H9 (cell line): Measurements from ENCODE around the gene MINAR1. TPM values are rescaled to one million over a fixed set of nuclear protein-coding genes. Genes with fewer than 3 reads are reported as not detected.

Source experiments
- DNase-seq: peaks from one replicate; pipeline ENCODE4 v3.0.0-alpha.2; 2017
- H2AFZ ChIP-seq: one replicate; pipeline ENCODE4 v1.6.1; 2013; ENCODE audit warnings: mild to moderate bottlenecking, low read length, control low read depth, moderate library complexity
- H2AK5ac ChIP-seq: 2 replicates; pipeline ENCODE4 v1.6.1; 2013; ENCODE audit warnings: low read length, control low read depth, mixed read lengths; ENCODE audit not compliant: insufficient read length
- H2BK120ac ChIP-seq: one replicate; pipeline ENCODE4 v1.6.1; 2013; ENCODE audit warnings: low read depth, mild to moderate bottlenecking, low read length, control low read depth, inconsistent platforms; ENCODE audit not compliant: poor library complexity, severe bottlenecking
- H2BK12ac ChIP-seq: 2 replicates; pipeline ENCODE4 v1.6.1; 2013; ENCODE audit warnings: low read length, control low read depth, mixed read lengths, low read depth; ENCODE audit not compliant: insufficient read length
- H2BK15ac ChIP-seq: 2 replicates; pipeline ENCODE4 v1.6.1; 2013; ENCODE audit warnings: low read depth, low read length, control low read depth
- H2BK20ac ChIP-seq: one replicate; pipeline ENCODE4 v1.6.1; 2013; ENCODE audit warnings: low read depth, mild to moderate bottlenecking, low read length, control low read depth, inconsistent platforms; ENCODE audit not compliant: poor library complexity, severe bottlenecking
- H2BK5ac ChIP-seq: 2 replicates; pipeline ENCODE4 v1.6.1; 2013; ENCODE audit warnings: low read length, control low read depth, mixed read lengths; ENCODE audit not compliant: insufficient read length
- H3K14ac ChIP-seq: 2 replicates; pipeline ENCODE4 v1.6.1; 2013; ENCODE audit warnings: low read length, control low read depth; ENCODE audit not compliant: insufficient read depth
- H3K18ac ChIP-seq: 2 replicates; pipeline ENCODE4 v1.6.1; 2013; ENCODE audit warnings: low read depth, mild to moderate bottlenecking, mixed read lengths, low read length, control low read depth; ENCODE audit not compliant: insufficient read length
- H3K23ac ChIP-seq: 2 replicates; pipeline ENCODE4 v1.6.1; 2013; ENCODE audit warnings: low read length, control low read depth, mixed read lengths, low read depth; ENCODE audit not compliant: insufficient read length
- H3K23me2 ChIP-seq: 2 replicates; pipeline ENCODE4 v1.6.1; 2013; ENCODE audit warnings: low read depth, mild to moderate bottlenecking, mixed read lengths, low read length, control low read depth; ENCODE audit not compliant: insufficient read length, poor library complexity, severe bottlenecking
- H3K27ac ChIP-seq: 2 replicates; pipeline ENCODE4 v1.5.1; 2013; ENCODE audit warnings: low read length, control low read depth, mixed read lengths, low read depth; ENCODE audit not compliant: insufficient read length
- H3K27me3 ChIP-seq: 2 replicates; pipeline ENCODE4 v1.6.1; 2013; ENCODE audit warnings: low read length, control low read depth, inconsistent platforms; ENCODE audit not compliant: insufficient read depth
- H3K4ac ChIP-seq: 2 replicates; pipeline ENCODE4 v1.6.1; 2013; ENCODE audit warnings: low read depth, mild to moderate bottlenecking, control low read depth, inconsistent platforms, low read length, moderate library complexity
- H3K4me1 ChIP-seq: 2 replicates; pipeline ENCODE4 v1.6.1; 2013; ENCODE audit warnings: low read length, control low read depth, inconsistent platforms; ENCODE audit not compliant: insufficient read depth
- H3K4me2 ChIP-seq: 2 replicates; pipeline ENCODE4 v1.6.1; 2013; ENCODE audit warnings: low read length, control low read depth, mixed read lengths; ENCODE audit not compliant: insufficient read length, insufficient read depth
- H3K56ac ChIP-seq: 2 replicates; pipeline ENCODE4 v1.6.1; 2013; ENCODE audit warnings: low read depth, mild to moderate bottlenecking, mixed read lengths, low read length, control low read depth; ENCODE audit not compliant: insufficient read length
- H3K79me1 ChIP-seq: 2 replicates; pipeline ENCODE4 v1.6.1; 2013; ENCODE audit warnings: low read depth, mild to moderate bottlenecking, moderate library complexity, low read length, control low read depth, inconsistent platforms; ENCODE audit not compliant: insufficient read depth, poor library complexity, severe bottlenecking
- H3K79me2 ChIP-seq: 2 replicates; pipeline ENCODE4 v1.6.1; 2013; ENCODE audit warnings: low read length, control low read depth, inconsistent platforms; ENCODE audit not compliant: insufficient read depth
- H3K9ac ChIP-seq: 2 replicates; pipeline ENCODE4 v1.6.1; 2013; ENCODE audit warnings: low read length, control low read depth, mixed read lengths; ENCODE audit not compliant: insufficient read length; ENCODE audit errors: extremely low read depth
- H3K9me3 ChIP-seq: one replicate; pipeline ENCODE4 v1.6.1; 2013; ENCODE audit warnings: low read depth, low read length, inconsistent platforms; ENCODE audit not compliant: control insufficient read depth
- H3T11ph ChIP-seq: one replicate; pipeline ENCODE4 v1.6.1; 2013; ENCODE audit warnings: mild to moderate bottlenecking, low read length, control low read depth, inconsistent platforms
- H4K20me1 ChIP-seq: one replicate; pipeline ENCODE4 v1.6.1; 2013; ENCODE audit not compliant: control insufficient read depth, insufficient read length, insufficient read depth
- H4K5ac ChIP-seq: 2 replicates; pipeline ENCODE4 v1.6.1; 2013; ENCODE audit warnings: low read depth, mild to moderate bottlenecking, mixed read lengths, low read length, control low read depth; ENCODE audit not compliant: insufficient read length
- H4K8ac ChIP-seq: replicated peaks from 2 replicates; pipeline ENCODE4 v1.6.1; 2013; ENCODE audit warnings: low read length, control low read depth, mixed read lengths, low read depth; ENCODE audit not compliant: insufficient read length
- H4K91ac ChIP-seq: 2 replicates; pipeline ENCODE4 v1.6.1; 2013; ENCODE audit warnings: low read depth, mild to moderate bottlenecking, moderate library complexity, mixed read lengths, low read length, control low read depth; ENCODE audit not compliant: insufficient read length
- H3K27ac Mint-ChIP-seq, 3 experiments: 2 replicates in 2 of 3; 3 replicates in 1 of 3; pipeline ENCODE4 v1.8.0; 2020 to 2021; ENCODE audit warnings: mixed read lengths in 3 of 3, mild to moderate bottlenecking in 1 of 3, moderate library complexity in 1 of 3
- H3K27me3 Mint-ChIP-seq: 2 replicates; pipeline ENCODE4 v1.8.0; 2021; ENCODE audit warnings: low read depth, mild to moderate bottlenecking, moderate library complexity, mixed read lengths
- H3K36me3 Mint-ChIP-seq, 3 experiments: 2 replicates in 2 of 3; 3 replicates in 1 of 3; pipeline ENCODE4 v1.8.0; 2020 to 2021; ENCODE audit warnings: low read depth in 3 of 3, mixed read lengths in 3 of 3; ENCODE audit not compliant: insufficient read depth in 1 of 3
- H3K4me1 Mint-ChIP-seq, 2 experiments: 2 replicates each; pipeline ENCODE4 v1.8.0; 2020; ENCODE audit warnings: mixed read lengths in 2 of 2
- H3K4me3 Mint-ChIP-seq, 2 experiments: 2 replicates in 1 of 2; 3 replicates in 1 of 2; pipeline ENCODE4 v1.8.0; 2020 to 2021; ENCODE audit warnings: mild to moderate bottlenecking in 2 of 2, mixed read lengths in 2 of 2, moderate library complexity in 1 of 2
- H3K9me3 Mint-ChIP-seq, 2 experiments: 2 replicates in 1 of 2; 3 replicates in 1 of 2; pipeline ENCODE4 v1.8.0; 2020; ENCODE audit warnings: mild to moderate bottlenecking in 2 of 2, mixed read lengths in 2 of 2, moderate library complexity in 1 of 2
- CTCF ChIP-seq: fragments of 200-600 bp; sonication (generic); conservative IDR thresholded peaks from 3 replicates; pipeline ENCODE4 v1.8.0; 2021; ENCODE audit warnings: antibody characterized with exemption, mild to moderate bottlenecking
- WGBS: extraction: QIAGEN DNeasy Blood & Tissue Kit; methylation state at CpG from one replicate; pipeline ENCODE4 v1.1.7; 2013; ENCODE audit warnings: missing lambda C conversion rate, low lambda C conversion rate, mixed read lengths; ENCODE audit not compliant: insufficient read length; ENCODE audit errors: extremely low coverage; 5-methylcytosine and 5-hydroxymethylcytosine counted together
- total RNA-seq: library from RNA; stranded (reverse); gene quantifications from 2 replicates; pipeline ENCODE4 v1.2.1, GENCODE V29; 2021

MINAR1 gene
- total RNA-seq, 1 experiment from 2014 or later, result 0.74 TPM

GRCh38 chr15:79455943-79456342 is 23.8 kb downstream of the MINAR1 start:
- Histone ChIP-seq H2AK5ac (no peak overlapping the region), H2BK120ac (no peak overlapping the region), H4K20me1 (no peaks in the 10 kb centered on the region), H3K23me2 (no peaks in the 10 kb centered on the region), H3T11ph (no peak overlapping the region), H3K4me2 (no peak overlapping the region), H3K9ac (no peak overlapping the region), H2AFZ (no peak overlapping the region), H4K91ac (no peak overlapping the region), H3K18ac (no peak overlapping the region), H3K27me3 (no peaks in the 10 kb centered on the region), H3K56ac (no peak overlapping the region), H3K27ac (no peak overlapping the region), H3K79me2 (no peaks in the 10 kb centered on the region), H2BK15ac (no peak overlapping the region), H3K14ac (no peak overlapping the region), H2BK20ac (no peak overlapping the region), H4K5ac (no peak overlapping the region), H3K23ac (no peak overlapping the region), H3K4me1 (no peaks in the 10 kb centered on the region), H2BK5ac (no peak overlapping the region), H3K9me3 (no peaks in the 10 kb centered on the region), H3K4ac (no peak overlapping the region), H4K8ac (no peak overlapping the region), H2BK12ac (no peak overlapping the region), H3K79me1 (no peaks in the 10 kb centered on the region)
- no CpG with 5 or more reads among the region's 6 CpGs for WGBS
- no peak for TF ChIP-seq CTCF
- H3K36me3 Mint-ChIP-seq, result no peaks in the 10 kb centered on the region
- no peaks in the 10 kb centered on the region for H3K9me3 Mint-ChIP-seq
- no peak overlapping the region for H3K27ac Mint-ChIP-seq
- no peak for DNase-seq
- H3K27me3 Mint-ChIP-seq, result no peaks in the 10 kb centered on the region; the same call in none of the 2 replicates
- peaks cover 2 to 3% of the 10 kb centered on the region in 2 experiments; a peak in 2 of 4 replicates for H3K4me1 Mint-ChIP-seq
- no peak overlapping the region for H3K4me3 Mint-ChIP-seq
